GM18909 (cell line): ENCODE data around the gene ZNF775.

Source experiments
- ATAC-seq: cut with Tn5 transposase; IDR thresholded peaks from one replicate; pipeline ENCODE4 v1.9.1; 2021; ENCODE audit warnings: mild to moderate bottlenecking; ENCODE audit not compliant: unreplicated experiment, poor library complexity

The ZNF775 gene

GRCh38 chr7:150344299-150344698, 34.8 kb upstream of the ZNF775 start:
- ATAC-seq = no peak

GRCh38 chr7:150345012-150345411, 34.1 kb upstream of the ZNF775 start:
- ATAC-seq = no peak

- no peak for ATAC-seq
These were observed 32.2 kb upstream of the ZNF775 start for GRCh38 chr7:150346922-150347321.

GRCh38 chr7:150351587-150352194, 27.4 kb upstream of the ZNF775 start:
- ATAC-seq = no peak

GRCh38 chr7:150355666-150356059, 23.5 kb upstream of the ZNF775 start:
- ATAC-seq = no peak

- ATAC-seq = no peak
These were observed 22.7 kb upstream of the ZNF775 start for GRCh38 chr7:150356265-150356897.

- peak; percentile 71 for ATAC-seq
These were observed 21.9 kb upstream of the ZNF775 start for GRCh38 chr7:150357270-150357669.

GRCh38 chr7:150357771-150358427, 21.2 kb upstream of the ZNF775 start:
- no peak for ATAC-seq

- ATAC-seq = no peak
These were observed 20.7 kb upstream of the ZNF775 start for GRCh38 chr7:150358433-150358832.

- ATAC-seq = no peak
These were observed 20.0 kb upstream of the ZNF775 start for GRCh38 chr7:150358988-150359621.

- ATAC-seq = no peak
These were observed 19.3 kb upstream of the ZNF775 start for GRCh38 chr7:150359622-150360362.

- no peak for ATAC-seq
These were observed 18.6 kb upstream of the ZNF775 start for GRCh38 chr7:150360363-150361058.

- ATAC-seq = no peak
These were observed 17.7 kb upstream of the ZNF775 start for GRCh38 chr7:150361402-150361801.

GRCh38 chr7:150361807-150362621, 17.1 kb upstream of the ZNF775 start:
- ATAC-seq = no peak

- no peak for ATAC-seq
These were observed 15.8 kb upstream of the ZNF775 start for GRCh38 chr7:150363370-150363769.

GRCh38 chr7:150363872-150364271, 15.3 kb upstream of the ZNF775 start:
- no peak for ATAC-seq

GRCh38 chr7:150365194-150365593, 13.9 kb upstream of the ZNF775 start:
- ATAC-seq = no peak

GRCh38 chr7:150365673-150366398, 13.3 kb upstream of the ZNF775 start:
- ATAC-seq = no peak

GRCh38 chr7:150367677-150368095, 11.4 kb upstream of the ZNF775 start:
- ATAC-seq = no peak
